Large intestine (tissue), 3 donors: Measurements from ENCODE around the gene PLN. TPM values are rescaled to one million over a fixed set of nuclear protein-coding genes. Genes with fewer than 3 reads are reported as not detected.

Source experiments
- DNase-seq, 2 donors: peaks; one replicate each; pipeline versions ENCODE4 v3.0.0 to v3.0.0-alpha.2; 2013
- H3K27ac ChIP-seq: one replicate; pipeline ENCODE4 v1.5.1; 2013; ENCODE audit warnings: low read length
- H3K27me3 ChIP-seq: 2 replicates; pipeline ENCODE4 v1.6.1; 2013; ENCODE audit warnings: low read length; ENCODE audit not compliant: control insufficient read depth, insufficient read depth
- H3K36me3 ChIP-seq: 2 replicates; pipeline ENCODE4 v1.6.1; 2013; ENCODE audit warnings: low read length; ENCODE audit not compliant: control insufficient read depth, insufficient read depth
- H3K4me1 ChIP-seq: one replicate; pipeline ENCODE4 v1.6.1; 2013; ENCODE audit warnings: low read length; ENCODE audit not compliant: control insufficient read depth, insufficient read depth
- H3K4me3 ChIP-seq: one replicate; pipeline ENCODE4 v1.5.1; 2013; ENCODE audit warnings: low read length
- H3K9me3 ChIP-seq: one replicate; pipeline ENCODE4 v1.6.1; 2013; ENCODE audit warnings: mild to moderate bottlenecking, low read depth, low read length, moderate library complexity; ENCODE audit not compliant: control insufficient read depth
- WGBS: methylation state at CpG from one replicate; pipeline ENCODE4 v1.1.5; 2013; ENCODE audit warnings: low lambda C conversion rate; ENCODE audit not compliant: insufficient coverage; 5-methylcytosine and 5-hydroxymethylcytosine counted together
- polyA plus RNA-seq: library from polyadenylated mRNA; unstranded; fragments of 120-200 nt; gene quantifications from one replicate; pipeline ENCODE4 v1.2.1, GENCODE V29; 2013

The PLN gene
- polyA plus RNA-seq, 1 donor = 18.4 TPM

DNA sequence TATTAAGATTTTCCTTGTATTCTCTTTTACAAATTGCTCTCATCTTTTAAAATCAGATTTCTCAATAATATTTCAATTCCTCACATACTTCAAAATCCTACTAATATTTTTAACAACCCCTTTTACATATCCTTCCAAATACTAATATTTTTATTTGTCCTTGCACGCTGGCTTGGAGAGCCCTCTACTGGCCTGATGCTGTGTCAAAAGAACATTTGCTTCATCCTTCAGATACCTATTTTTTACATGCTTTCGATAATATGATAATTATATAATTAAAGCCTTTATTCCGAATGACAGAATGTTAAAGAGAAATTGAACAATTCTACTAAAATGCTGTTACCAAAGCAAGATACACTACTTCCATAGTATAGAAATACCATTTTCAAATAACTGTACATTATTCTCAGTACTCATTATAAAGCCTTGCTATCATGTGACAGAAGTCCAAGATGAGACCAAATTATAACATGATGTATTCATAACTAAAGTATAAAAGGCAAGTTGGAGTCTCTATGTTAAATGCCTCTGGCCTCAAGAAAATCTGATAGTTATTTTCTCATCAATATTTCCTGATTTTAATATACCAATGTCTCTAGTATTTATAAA lies 39.0 kb upstream of the PLN start:
- Histone ChIP-seq H3K9me3 (no peaks in the 10 kb centered on the region), H3K4me3 (no peak overlapping the region), H3K27me3 (no peaks in the 10 kb centered on the region), H3K27ac (no peak overlapping the region), H3K36me3 (no peaks in the 10 kb centered on the region), H3K4me1 (no peaks in the 10 kb centered on the region)
- 72% methylated on average over 2 of the region's 3 CpGs for WGBS
- DNase-seq = no peak

DNA sequence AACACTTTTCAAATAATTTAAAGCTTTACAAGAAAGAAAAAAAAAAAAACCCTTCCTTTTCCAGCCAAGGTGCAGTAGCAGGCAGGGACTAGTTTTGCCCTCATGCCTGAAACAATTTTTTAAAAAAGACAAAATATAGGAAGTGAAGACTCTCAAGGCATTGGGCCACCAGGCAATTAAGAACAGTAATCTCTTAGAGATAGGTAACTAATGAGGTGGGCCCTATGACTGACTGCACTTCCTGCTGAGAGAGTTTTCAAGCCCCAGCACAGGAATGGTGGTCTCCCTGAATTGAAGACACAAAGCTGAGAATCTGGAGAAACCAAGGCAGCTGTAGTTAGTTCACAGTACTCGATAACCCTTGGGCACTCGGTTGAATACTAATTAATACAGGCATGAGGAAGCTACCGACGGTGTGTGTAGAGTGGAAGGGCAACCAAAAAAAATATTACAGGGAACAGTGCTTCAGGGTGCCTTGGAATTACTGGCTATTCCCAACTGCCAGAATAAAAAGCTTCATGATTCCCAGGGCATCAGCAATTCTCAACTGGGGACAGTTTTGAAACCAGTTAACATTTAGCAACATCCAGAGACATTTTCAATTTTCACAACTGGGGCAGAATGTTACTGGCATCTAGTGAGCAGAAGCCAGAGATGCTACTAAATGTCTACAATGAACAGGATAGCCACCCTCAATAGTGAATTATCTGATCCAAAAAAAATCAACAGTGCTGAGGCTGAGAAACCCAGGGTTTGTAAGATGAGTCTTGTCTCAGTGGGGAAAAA lies 36.0 kb upstream of the PLN start:
- no peak overlapping the region for H3K27ac ChIP-seq
- no CpG with 5 or more reads among the region's 4 CpGs for WGBS
- no peak for DNase-seq
- no peaks in the 10 kb centered on the region for H3K36me3 ChIP-seq
- no peaks in the 10 kb centered on the region for H3K27me3 ChIP-seq
- no peaks in the 10 kb centered on the region for H3K4me1 ChIP-seq
- H3K9me3 ChIP-seq = no peaks in the 10 kb centered on the region
- no peak overlapping the region for H3K4me3 ChIP-seq

DNA sequence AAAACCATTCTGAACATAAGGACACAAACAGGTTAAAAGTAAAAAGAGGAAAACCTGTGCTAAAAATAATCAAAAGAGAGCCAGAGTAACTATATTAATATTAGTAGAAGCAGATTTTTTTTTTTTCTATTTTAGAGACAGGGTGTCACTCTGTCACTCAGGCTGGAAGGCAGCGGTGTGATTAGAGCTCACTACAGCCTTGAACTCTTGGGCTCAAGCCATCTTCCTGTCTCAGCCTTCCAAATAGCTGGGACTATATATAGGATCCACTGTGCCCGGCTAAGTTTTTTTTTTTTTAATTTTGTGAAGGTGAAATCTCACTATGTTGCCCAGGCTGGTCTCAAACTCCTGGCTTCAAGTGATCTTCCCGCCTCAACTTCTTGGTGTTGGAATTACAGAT lies 33.4 kb upstream of the PLN start:
- Histone ChIP-seq H3K27me3 (no peaks in the 10 kb centered on the region), H3K36me3 (no peaks in the 10 kb centered on the region), H3K9me3 (no peaks in the 10 kb centered on the region), H3K4me3 (no peak overlapping the region), H3K27ac (no peak overlapping the region), H3K4me1 (no peaks in the 10 kb centered on the region)
- no peak for DNase-seq
- no CpG with 5 or more reads among the region's 3 CpGs for WGBS

DNA sequence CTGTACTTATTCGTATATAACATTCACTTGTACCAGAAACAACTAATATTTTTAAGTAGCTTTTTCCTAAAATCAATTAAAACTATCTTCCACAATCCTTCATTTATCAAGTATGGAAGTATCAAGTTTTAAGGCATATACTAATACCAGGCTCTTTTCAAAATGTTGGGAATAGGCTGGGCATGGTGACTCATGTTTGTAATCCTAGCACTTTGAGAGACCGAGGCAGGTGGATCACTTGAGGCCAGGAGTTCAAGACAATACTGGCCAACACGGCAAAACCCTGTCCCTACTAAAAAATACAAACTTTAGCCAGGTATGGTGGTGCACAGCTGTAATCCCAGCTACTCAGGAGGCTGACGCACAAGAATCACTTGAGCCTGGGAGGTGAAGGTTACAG lies 25.7 kb upstream of the PLN start:
- no peak overlapping the region for H3K4me3 ChIP-seq
- DNase-seq = no peak
- H3K27me3 ChIP-seq = no peaks in the 10 kb centered on the region
- 100% methylated on average over 1 of the region's 4 CpGs for WGBS
- H3K27ac ChIP-seq = no peak overlapping the region
- no peaks in the 10 kb centered on the region for H3K36me3 ChIP-seq
- H3K4me1 ChIP-seq = no peaks in the 10 kb centered on the region
- no peaks in the 10 kb centered on the region for H3K9me3 ChIP-seq

DNA sequence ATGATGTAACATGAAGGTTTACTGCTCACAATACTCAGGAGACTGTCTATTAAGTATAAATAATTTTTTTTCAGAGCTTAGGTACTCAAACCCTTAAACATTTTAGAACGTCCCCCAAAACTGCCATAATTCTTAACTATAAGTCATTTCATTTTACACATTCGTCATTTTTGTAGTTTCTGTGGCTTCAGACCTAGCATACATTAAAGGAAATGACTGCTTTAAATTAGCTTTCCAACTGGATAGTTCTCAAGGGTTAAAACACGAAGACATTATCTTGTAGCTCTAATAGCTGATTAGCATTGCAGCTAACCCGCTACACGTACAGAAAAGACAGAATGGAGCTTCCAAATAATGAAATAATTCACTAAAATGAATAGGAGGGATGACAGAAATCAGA lies 24.9 kb upstream of the PLN start:
- Histone ChIP-seq H3K27ac (no peak overlapping the region), H3K9me3 (no peaks in the 10 kb centered on the region), H3K4me1 (no peaks in the 10 kb centered on the region), H3K36me3 (no peaks in the 10 kb centered on the region), H3K27me3 (no peaks in the 10 kb centered on the region), H3K4me3 (no peak overlapping the region)
- no peak for DNase-seq
- WGBS = 88% methylated on average over 3 of the region's 5 CpGs

DNA sequence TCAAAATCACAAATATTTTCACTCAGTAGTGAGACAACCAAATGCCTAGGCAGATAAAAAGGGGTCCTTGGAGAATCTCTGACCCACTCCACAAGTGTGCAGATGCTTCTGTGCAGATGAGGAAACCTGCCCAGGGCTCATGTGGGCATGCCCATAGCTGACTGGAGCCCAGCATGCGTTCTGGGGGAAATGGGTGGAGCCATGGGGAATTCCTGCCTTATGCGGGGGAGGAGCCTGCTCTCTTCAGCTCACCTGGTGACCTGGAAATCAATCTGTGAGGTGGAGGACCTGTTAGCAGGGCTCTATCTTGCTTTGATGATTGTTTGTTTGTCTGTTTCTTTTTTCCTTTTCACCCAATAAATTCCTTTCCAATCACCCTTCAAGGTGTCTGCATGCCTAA lies 23.4 kb upstream of the PLN start:
- DNase-seq = no peak
- Histone ChIP-seq H3K27me3 (no peaks in the 10 kb centered on the region), H3K36me3 (no peaks in the 10 kb centered on the region), H3K27ac (no peak overlapping the region), H3K4me1 (no peaks in the 10 kb centered on the region), H3K9me3 (no peaks in the 10 kb centered on the region), H3K4me3 (no peak overlapping the region)
- no CpG with 5 or more reads among the region's 2 CpGs for WGBS

DNA sequence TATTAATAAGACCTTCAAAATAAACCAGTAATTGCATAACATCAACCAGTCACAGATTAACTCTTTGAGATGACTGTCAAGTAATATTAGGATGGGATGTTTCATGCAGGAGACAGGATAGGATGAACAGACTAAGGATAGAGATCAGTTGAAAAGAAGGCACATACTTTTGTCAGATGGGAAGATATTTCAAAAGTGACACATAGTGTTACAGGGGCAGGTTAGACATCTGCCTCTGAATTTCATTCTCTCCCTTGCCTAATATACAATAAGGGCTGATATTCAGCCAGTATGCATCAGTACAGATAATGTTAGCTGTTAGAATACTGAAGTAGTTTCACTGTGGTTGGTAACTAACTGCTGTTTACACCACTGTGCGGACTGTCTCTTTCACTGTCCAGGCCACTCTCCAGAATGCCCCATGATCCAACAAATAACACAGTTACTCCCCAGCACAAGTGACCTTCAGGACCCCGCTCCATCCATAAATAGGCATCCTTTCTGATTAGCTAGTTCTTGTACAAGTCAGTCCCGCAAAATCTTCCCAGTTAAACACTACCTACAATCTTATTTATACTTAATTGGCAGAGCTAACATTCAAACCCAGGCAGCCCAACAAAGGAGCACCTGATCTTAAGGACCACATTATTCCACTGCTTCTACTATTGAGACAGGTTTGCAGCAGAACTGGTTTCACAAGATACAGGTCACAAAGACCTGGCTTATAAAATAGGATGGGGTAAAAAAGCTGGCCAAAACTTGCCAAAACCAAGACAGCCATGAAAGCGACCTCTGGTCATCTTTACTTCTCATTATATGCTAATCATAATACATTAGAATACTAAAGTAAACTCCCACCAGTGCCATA lies 21.9 kb upstream of the PLN start:
- H3K27ac ChIP-seq = no peak overlapping the region
- no peak overlapping the region for H3K4me3 ChIP-seq
- H3K36me3 ChIP-seq = no peaks in the 10 kb centered on the region
- peaks cover 3% of the 10 kb centered on the region for H3K9me3 ChIP-seq
- no peak for DNase-seq
- no peaks in the 10 kb centered on the region for H3K4me1 ChIP-seq
- 100% methylated on average over 1 of the region's 4 CpGs for WGBS
- no peaks in the 10 kb centered on the region for H3K27me3 ChIP-seq

DNA sequence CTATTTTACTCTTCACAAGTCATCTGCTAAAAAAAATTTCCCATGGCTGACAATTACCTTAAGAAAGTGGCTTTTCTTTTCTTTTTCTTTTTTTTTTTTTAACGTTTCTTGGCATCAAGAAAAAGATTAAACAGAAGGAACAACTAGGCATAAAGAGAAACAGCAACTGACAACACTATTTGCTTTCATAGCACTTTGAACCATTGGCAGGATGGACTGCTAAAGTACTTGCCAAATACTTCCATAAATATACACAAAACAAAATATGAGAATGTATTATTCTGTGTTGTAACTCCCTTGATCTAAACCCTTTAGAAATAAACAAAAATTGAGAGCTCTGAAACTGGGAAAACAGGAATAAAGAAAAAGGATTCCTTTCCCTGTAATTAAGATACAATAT lies 20.0 kb upstream of the PLN start:
- no peak overlapping the region for H3K27ac ChIP-seq
- H3K4me1 ChIP-seq = no peaks in the 10 kb centered on the region
- 33% methylated on average over 1 of the region's 1 CpG for WGBS
- no peaks in the 10 kb centered on the region for H3K36me3 ChIP-seq
- H3K9me3 ChIP-seq = peaks cover 3% of the 10 kb centered on the region
- H3K4me3 ChIP-seq = no peak overlapping the region
- DNase-seq = no peak
- H3K27me3 ChIP-seq = no peaks in the 10 kb centered on the region

DNA sequence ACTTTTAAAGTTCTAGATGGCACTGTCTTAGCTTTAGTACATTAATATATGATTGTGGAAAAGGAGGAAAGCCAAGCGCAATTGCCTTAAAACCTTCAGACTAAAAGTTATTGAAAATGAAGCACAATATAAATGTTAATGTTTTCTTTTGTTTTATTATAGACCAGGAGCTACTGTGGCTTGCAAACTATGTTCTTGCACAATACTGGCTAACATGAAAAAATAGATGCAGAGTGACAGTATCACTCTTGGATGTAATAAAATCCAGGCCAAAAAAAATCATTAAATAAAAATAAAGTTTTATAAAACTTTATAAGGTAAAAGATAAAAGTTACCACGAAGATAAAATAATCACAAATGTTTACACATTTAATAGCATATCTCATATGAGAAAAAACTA lies 18.3 kb upstream of the PLN start:
- no peaks in the 10 kb centered on the region for H3K27me3 ChIP-seq
- H3K4me3 ChIP-seq = no peak overlapping the region
- no peaks in the 10 kb centered on the region for H3K4me1 ChIP-seq
- no peak for DNase-seq
- WGBS = no CpG with 5 or more reads among the region's 2 CpGs
- H3K36me3 ChIP-seq = no peaks in the 10 kb centered on the region
- H3K27ac ChIP-seq = no peak overlapping the region
- peaks cover 3% of the 10 kb centered on the region for H3K9me3 ChIP-seq

DNA sequence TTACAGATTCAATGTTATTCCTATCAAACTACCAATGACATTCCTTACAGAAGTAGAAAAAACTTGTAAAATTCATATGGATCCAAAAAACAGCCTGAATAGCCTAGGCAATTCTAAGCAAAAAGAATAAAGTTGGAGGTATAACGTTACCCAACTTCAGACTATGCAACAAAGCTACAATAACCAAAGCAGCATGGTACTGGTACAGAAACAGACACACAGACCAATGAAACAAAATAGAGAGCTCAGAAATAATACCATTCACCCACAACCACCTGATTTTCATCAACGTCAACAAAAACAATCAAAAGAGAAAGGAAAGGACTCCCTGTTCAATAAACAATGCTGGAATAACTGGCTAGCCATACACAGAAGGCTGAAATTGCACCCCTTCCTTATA lies 17.2 kb upstream of the PLN start:
- no peaks in the 10 kb centered on the region for H3K27me3 ChIP-seq
- H3K9me3 ChIP-seq = peaks cover 3% of the 10 kb centered on the region
- H3K4me1 ChIP-seq = no peaks in the 10 kb centered on the region
- H3K36me3 ChIP-seq = no peaks in the 10 kb centered on the region
- DNase-seq = no peak
- no peak overlapping the region for H3K4me3 ChIP-seq
- no peak overlapping the region for H3K27ac ChIP-seq
- no CpG with 5 or more reads among the region's 2 CpGs for WGBS
